ENCODE measurements around the gene NIPAL3. TPM values are rescaled to one million over a fixed set of nuclear protein-coding genes. Genes with fewer than 3 reads are reported as not detected.
A peak's percentile ranks its signal among the peaks of the same experiment; 100 is the strongest.

NIPAL3 gene
- total RNA-seq, 1 experiment from 2014 or later = 11.2 TPM

DNA sequence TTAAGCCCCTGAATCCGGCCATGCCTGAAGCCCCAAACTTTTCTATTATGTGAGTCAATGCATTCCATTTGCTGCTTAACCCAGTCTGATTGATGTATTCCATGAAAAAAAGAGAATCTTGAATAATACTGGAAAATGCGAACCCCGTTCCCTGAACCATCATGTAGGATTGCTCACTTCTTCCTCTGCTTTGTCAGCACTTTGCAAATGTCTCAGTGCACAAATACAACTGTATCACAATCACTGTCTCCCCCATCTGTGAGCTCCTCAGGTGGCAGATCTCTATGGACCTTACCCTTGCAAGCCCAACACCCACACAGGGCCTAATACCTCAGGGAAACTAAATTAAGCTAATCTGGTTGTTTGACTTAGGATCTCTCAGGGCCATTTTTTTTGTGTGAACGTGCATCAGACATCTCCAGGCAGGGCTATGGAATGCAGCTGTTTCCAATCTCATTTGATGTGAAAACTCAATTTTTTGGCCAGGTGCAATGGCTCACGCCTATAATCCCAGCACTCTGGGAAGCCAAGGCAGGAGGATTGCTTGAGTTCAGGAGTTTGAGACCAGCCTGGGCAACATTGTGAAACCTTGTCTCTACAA lies 84.9 kb downstream of the NIPAL3 start:
- peaks cover 11% of the 10 kb centered on the region for H3K27me3 Mint-ChIP-seq (ENCODE audit: low read depth)
- DNase-seq (ENCODE audit: low spot score) = no peak
- CTCF ChIA-PET = interaction anchor here (0.7 to 3.1 kb wide), 4 partner anchors 9 to 182 kb away, joined by 3 to 14 read pairs (median 6); partner anchors contain the start of gene NIPAL3

DNA sequence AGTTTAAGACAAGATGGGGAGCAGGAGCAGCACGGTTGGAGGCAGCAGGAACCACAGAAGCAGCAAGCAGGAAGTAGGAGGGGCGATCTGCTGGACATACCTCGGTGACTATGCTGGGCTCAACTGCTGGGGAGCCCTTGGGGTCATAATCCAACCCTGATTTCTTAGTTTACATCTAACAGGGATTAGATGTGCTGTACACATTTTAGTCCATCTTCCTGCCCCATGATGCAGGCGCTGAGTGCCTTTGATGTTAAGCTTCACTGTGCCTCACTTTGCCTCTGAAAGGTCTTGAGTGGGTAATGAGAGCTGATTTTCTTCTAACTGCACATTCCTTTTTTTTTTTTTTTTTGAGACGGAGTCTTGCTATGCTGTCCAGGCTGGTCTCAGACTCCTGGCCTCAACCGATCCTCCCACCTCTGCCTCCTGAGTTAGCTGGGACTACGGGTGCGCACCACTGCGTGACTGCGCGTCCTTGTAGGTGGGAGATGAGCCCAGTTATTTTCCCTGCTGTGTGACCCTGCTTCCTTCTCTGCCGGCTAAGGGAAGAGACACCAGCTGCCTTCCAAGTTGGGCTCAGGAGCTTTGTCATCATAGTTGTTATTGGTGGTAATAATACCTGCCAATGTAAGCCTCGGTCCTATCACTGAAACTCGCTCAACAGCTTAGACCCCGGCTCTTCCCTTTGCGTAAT lies 85.9 kb downstream of the NIPAL3 start:
- H3K4me3 Mint-ChIP-seq = peak overlapping the region; percentile 78
- H3K4me1 Mint-ChIP-seq = peaks cover 42% of the 10 kb centered on the region
- peak overlapping the region; percentile 78 for H3K27ac Mint-ChIP-seq
- ChIA-PET POLR2A (no interaction called here), CTCF (interaction anchor here (0.7 to 3.3 kb wide), 10 partner anchors 10 to 299 kb away, joined by 3 to 30 read pairs (median 6); partner anchors contain the start of gene NIPAL3)
- peaks cover 11% of the 10 kb centered on the region for H3K27me3 Mint-ChIP-seq (ENCODE audit: low read depth)
- no peaks in the 10 kb centered on the region for H3K9me3 Mint-ChIP-seq
- peak; percentile 98 for TF ChIP-seq ZNF121 (CRISPR knock-in tag; IDR thresholded peaks at IDR 0.05)
- no peak for TF ChIP-seq MYBL2 (CRISPR knock-in tag; IDR thresholded peaks at IDR 0.05)
- no peak for TF ChIP-seq ZBTB21 (CRISPR knock-in tag; IDR thresholded peaks at IDR 0.05; ENCODE audit: borderline replicate concordance)
- TF ChIP-seq, protein P1, sequence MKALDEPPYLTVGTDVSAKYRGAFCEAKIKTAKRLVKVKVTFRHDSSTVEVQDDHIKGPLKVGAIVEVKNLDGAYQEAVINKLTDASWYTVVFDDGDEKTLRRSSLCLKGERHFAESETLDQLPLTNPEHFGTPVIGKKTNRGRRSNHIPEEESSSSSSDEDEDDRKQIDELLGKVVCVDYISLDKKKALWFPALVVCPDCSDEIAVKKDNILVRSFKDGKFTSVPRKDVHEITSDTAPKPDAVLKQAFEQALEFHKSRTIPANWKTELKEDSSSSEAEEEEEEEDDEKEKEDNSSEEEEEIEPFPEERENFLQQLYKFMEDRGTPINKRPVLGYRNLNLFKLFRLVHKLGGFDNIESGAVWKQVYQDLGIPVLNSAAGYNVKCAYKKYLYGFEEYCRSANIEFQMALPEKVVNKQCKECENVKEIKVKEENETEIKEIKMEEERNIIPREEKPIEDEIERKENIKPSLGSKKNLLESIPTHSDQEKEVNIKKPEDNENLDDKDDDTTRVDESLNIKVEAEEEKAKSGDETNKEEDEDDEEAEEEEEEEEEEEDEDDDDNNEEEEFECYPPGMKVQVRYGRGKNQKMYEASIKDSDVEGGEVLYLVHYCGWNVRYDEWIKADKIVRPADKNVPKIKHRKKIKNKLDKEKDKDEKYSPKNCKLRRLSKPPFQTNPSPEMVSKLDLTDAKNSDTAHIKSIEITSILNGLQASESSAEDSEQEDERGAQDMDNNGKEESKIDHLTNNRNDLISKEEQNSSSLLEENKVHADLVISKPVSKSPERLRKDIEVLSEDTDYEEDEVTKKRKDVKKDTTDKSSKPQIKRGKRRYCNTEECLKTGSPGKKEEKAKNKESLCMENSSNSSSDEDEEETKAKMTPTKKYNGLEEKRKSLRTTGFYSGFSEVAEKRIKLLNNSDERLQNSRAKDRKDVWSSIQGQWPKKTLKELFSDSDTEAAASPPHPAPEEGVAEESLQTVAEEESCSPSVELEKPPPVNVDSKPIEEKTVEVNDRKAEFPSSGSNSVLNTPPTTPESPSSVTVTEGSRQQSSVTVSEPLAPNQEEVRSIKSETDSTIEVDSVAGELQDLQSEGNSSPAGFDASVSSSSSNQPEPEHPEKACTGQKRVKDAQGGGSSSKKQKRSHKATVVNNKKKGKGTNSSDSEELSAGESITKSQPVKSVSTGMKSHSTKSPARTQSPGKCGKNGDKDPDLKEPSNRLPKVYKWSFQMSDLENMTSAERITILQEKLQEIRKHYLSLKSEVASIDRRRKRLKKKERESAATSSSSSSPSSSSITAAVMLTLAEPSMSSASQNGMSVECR (CRISPR knock-in tag; IDR thresholded peaks at IDR 0.05; ENCODE audit: borderline replicate concordance) = no peak
- H3K36me3 Mint-ChIP-seq = no peaks in the 10 kb centered on the region
- ATAC-seq (no peak), DNase-seq (ENCODE audit: low spot score) (no peak)

More for the DNA sequence above, 84.9 kb downstream of the NIPAL3 start:
- no peak overlapping the region for H3K27ac Mint-ChIP-seq
- H3K36me3 Mint-ChIP-seq = no peaks in the 10 kb centered on the region
- no peaks in the 10 kb centered on the region for H3K9me3 Mint-ChIP-seq
- POLR2A ChIA-PET = no interaction called here
- TF ChIP-seq FOXJ3 (CRISPR knock-in tag; IDR thresholded peaks at IDR 0.05; ENCODE audit: borderline replicate concordance) = no peak
- no peak overlapping the region for H3K4me3 Mint-ChIP-seq
- no peak for ATAC-seq
- peaks cover 39% of the 10 kb centered on the region for H3K4me1 Mint-ChIP-seq

DNA sequence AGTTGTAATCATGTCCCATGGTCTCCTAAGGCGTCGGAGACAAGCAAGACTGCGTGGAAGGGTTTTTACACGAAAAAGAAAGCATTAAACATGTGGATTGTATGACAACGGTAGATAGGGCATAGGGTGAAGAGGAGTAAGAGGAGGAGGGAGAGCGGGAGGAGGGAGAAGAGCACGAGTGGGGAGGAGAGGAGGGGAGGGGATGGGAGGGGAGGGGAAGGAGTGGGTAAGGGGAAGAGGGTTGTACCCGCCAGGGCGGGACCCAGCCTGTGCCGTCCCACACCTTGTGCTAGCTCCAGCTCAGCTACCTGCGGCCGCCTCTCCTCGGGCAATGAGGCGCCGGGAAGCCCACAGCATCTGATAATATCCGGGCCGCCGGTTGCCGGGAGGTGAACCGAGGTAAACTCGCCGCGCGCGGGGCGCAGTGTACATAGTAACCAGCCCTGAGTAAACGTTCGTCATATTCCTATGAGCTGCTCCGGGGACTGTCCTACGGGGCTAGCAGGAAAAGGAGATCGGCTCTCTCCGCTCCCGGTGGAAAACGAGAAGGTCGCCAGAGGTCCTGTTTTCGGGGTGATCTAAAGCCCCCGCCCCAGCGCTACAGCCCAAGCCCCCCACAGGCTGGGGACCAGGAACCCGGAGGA lies 86.6 kb downstream of the NIPAL3 start:
- peaks cover 11% of the 10 kb centered on the region for H3K27me3 Mint-ChIP-seq (ENCODE audit: low read depth)
- ChIA-PET POLR2A (interaction anchor here (0.8 kb wide), 1 partner anchor 87 kb away, joined by 3 read pairs; the partner anchor contains the start of gene NIPAL3), CTCF (interaction anchor here (0.7 to 3.3 kb wide), 12 partner anchors 10 to 300 kb away, joined by 3 to 30 read pairs (median 5); partner anchors contain the start of gene NIPAL3)
- H3K27ac Mint-ChIP-seq = peak overlapping the region; percentile 78
- peak overlapping the region; percentile 78 for H3K4me3 Mint-ChIP-seq
- peak; percentile 79 for ATAC-seq
- peak; percentile 61 for DNase-seq (ENCODE audit: low spot score)
- no peaks in the 10 kb centered on the region for H3K9me3 Mint-ChIP-seq
- peaks cover 49% of the 10 kb centered on the region for H3K4me1 Mint-ChIP-seq
- no peaks in the 10 kb centered on the region for H3K36me3 Mint-ChIP-seq
- TF ChIP-seq, protein P2, sequence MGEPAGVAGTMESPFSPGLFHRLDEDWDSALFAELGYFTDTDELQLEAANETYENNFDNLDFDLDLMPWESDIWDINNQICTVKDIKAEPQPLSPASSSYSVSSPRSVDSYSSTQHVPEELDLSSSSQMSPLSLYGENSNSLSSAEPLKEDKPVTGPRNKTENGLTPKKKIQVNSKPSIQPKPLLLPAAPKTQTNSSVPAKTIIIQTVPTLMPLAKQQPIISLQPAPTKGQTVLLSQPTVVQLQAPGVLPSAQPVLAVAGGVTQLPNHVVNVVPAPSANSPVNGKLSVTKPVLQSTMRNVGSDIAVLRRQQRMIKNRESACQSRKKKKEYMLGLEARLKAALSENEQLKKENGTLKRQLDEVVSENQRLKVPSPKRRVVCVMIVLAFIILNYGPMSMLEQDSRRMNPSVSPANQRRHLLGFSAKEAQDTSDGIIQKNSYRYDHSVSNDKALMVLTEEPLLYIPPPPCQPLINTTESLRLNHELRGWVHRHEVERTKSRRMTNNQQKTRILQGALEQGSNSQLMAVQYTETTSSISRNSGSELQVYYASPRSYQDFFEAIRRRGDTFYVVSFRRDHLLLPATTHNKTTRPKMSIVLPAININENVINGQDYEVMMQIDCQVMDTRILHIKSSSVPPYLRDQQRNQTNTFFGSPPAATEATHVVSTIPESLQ (CRISPR knock-in tag; IDR thresholded peaks at IDR 0.05) = no peak
- TF ChIP-seq, protein P3, sequence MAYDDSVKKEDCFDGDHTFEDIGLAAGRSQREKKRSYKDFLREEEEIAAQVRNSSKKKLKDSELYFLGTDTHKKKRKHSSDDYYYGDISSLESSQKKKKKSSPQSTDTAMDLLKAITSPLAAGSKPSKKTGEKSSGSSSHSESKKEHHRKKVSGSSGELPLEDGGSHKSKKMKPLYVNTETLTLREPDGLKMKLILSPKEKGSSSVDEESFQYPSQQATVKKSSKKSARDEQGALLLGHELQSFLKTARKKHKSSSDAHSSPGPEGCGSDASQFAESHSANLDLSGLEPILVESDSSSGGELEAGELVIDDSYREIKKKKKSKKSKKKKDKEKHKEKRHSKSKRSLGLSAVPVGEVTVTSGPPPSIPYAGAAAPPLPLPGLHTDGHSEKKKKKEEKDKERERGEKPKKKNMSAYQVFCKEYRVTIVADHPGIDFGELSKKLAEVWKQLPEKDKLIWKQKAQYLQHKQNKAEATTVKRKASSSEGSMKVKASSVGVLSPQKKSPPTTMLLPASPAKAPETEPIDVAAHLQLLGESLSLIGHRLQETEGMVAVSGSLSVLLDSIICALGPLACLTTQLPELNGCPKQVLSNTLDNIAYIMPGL (CRISPR knock-in tag; IDR thresholded peaks at IDR 0.05) = 0 out of 2 replicates have a peak, but pooled peaks have one; percentile 7
- TF ChIP-seq NFATC4 (CRISPR knock-in tag; IDR thresholded peaks at IDR 0.05) (no peak), ZNF263 (CRISPR knock-in tag; IDR thresholded peaks at IDR 0.05; ENCODE audit: low read depth) (peak; percentile 89), ZNF416 (CRISPR knock-in tag; IDR thresholded peaks at IDR 0.05) (no peak), GTF2I (CRISPR knock-in tag; conservative IDR thresholded peaks at IDR 0.05) (no peak)
- TF ChIP-seq, protein P4, sequence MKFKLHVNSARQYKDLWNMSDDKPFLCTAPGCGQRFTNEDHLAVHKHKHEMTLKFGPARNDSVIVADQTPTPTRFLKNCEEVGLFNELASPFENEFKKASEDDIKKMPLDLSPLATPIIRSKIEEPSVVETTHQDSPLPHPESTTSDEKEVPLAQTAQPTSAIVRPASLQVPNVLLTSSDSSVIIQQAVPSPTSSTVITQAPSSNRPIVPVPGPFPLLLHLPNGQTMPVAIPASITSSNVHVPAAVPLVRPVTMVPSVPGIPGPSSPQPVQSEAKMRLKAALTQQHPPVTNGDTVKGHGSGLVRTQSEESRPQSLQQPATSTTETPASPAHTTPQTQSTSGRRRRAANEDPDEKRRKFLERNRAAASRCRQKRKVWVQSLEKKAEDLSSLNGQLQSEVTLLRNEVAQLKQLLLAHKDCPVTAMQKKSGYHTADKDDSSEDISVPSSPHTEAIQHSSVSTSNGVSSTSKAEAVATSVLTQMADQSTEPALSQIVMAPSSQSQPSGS (CRISPR knock-in tag; IDR thresholded peaks at IDR 0.05; ENCODE audit: borderline replicate concordance, low read depth) = no peak
- TF ChIP-seq, protein P5, sequence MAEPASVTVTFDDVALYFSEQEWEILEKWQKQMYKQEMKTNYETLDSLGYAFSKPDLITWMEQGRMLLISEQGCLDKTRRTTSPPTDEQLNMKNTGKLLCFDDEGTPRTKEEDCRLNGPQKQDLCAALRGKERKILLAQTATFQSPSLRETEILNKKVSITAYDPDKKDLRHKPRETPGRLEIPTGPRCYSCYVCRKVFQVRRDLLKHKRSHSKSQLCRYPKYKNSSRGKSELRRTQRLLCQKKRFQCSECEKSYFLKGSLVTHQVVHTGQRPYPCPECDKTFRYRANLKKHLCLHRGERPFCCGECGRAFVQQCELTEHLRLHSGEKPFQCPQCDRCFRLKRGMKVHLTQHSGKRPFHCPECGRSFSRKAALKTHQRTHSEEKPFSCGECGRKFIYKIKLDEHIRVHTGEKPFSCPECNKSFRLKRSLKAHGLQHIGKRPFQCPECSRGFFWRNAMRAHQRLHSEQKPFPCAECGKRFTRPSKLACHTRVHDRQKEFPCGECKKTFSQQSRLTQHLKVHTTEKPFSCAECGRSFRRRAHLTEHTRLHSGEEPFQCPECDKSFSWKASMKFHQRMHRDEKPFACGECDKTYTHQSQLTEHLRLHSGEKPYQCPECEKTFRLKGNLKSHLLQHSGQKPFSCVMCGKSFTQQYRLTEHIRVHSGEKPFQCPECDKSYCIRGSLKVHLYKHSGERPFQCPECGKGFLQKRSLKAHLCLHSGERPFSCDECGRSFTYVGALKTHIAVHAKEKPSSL (CRISPR knock-in tag; conservative IDR thresholded peaks at IDR 0.05) = no peak
- TF ChIP-seq, protein P6, sequence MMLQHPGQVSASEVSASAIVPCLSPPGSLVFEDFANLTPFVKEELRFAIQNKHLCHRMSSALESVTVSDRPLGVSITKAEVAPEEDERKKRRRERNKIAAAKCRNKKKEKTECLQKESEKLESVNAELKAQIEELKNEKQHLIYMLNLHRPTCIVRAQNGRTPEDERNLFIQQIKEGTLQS (CRISPR knock-in tag; conservative IDR thresholded peaks at IDR 0.05) = no peak
